Stimulated activated CD8-positive, alpha-beta memory T cell treated with anti-CD3 and anti-CD28 coated beads, Interleukin-4, amount 100 ng/mL, for 48 hours (primary cell): ENCODE results near the gene DVL2.
"Not testable (repeated sequence)": the region's sequence is repeated elsewhere in the genome, so short reads cannot be mapped to it uniquely, and the experiment has no call there.

Experiments used
- DNase-seq: peaks from one replicate; pipeline ENCODE4 v3.0.0-alpha.2; 2020

Gene DVL2

DNA sequence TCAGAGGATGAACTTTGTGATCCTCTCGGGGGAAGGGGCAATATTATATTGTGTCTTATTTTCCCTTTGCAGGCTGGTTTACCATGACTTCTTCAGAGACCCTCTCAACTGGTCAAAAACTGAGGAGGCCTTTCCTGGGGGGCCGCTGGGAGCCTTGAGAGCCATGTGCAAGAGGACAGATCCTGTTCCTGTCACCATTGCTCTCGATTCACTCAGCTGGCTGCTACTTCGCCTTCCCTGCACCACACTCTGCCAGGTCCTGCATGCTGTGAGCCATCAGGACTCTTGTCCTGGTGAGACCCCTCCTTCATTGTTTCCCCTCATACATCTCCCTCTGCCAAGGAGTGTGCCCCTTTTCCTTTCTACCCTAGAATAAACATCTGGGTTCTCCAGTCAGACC is 20.2 kb upstream of the DVL2 start:
- DNase-seq: no peak

DNA sequence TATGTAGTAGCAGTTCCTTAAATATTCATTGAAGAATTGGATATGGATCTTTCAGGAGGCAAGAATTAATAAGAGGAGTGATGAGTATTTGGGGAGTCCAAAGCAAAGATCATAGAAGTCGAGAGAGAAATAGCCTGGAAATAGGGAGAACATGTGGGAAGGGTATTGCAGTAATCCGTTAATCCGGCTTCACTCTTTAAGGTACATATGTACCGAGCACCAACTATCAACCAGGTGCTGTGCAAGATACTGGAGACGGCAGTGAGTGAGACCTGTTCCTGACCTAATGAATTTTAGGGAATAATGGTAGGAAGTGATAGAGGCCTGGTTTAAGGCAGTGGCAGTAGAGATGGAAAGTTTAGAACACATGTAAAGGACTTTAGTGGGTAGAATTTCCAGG is 18.8 kb upstream of the DVL2 start:
- no peak for DNase-seq

DNA sequence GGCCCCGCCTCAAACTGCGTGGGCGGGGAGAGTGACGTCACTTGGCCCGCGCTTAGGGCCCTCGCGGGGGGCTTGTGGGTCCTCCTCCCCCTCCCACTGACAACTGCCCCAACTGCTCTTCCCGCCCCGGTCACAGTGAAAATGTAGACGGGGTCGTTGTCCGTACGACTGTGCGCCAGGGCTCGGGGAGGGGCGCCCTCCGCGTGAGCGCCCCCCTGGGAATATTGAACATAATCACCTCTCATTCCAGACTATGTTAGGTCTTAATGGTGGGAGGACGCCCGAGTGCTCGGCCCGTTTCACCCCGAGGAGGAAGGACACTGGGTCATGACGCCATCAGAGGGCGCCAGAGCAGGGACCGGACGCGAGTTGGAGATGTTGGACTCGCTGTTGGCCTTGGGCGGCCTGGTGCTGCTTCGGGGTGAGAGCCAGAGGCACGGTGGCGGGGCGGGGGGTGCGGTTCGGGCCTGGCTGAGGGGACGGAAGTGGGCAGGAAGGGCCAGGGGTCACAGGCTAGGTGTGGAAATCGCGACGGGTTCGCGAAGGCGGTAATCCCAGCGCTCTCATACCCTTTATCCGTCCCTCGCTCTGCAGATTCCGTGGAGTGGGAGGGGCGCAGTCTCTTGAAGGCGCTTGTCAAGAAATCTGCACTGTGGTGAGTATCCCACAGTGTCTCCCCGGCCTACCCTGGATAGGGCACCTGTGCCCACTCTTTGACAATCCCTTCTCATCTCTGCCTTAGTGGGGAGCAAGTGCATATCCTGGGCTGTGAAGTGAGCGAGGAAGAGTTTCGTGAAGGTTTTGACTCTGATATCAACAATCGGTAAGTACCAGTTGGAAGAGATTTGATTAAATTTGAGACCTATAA is 18.1 kb upstream of the DVL2 start, which contains the start of gene ELP5:
TSS of gene ELP5 (plus strand) at position 40 of the 868 bp plus-strand sequence. CDS start at position 376, 336 bp downstream.
- DNase-seq: peak; percentile 99

DNA sequence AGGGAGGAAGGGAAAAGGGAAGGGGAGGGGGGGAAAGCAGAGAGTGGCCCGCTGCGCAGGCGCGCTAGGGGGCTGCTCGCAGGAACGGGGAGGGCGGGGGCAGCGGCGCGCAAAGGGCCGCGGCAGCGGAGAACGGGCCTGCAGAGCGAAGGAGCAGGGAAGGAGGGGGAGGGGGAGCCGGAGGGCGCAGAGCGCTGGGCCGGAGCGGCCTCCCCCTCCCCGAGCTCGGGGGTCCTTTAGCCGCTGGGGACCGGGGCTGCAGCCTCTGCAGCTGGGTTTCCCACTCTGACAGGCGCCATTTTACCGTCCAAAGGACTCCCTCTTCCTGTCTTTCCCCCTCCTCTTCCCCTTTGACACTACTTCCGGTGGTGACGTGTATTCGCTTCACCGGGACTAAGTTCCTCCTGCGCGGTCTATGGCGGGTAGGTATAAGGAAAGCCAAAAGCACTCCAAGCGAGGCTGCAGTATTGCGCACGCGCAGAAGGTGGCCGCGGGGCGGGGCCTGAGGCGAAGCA is 17.4 kb upstream of the DVL2 start, which contains the start of gene CTDNEP1:
TSS of gene CTDNEP1 (minus strand) at position 74 of the 515 bp plus-strand sequence. CDS start 438 bp downstream, outside the sequence.
- peak; percentile 77 for DNase-seq

DNA sequence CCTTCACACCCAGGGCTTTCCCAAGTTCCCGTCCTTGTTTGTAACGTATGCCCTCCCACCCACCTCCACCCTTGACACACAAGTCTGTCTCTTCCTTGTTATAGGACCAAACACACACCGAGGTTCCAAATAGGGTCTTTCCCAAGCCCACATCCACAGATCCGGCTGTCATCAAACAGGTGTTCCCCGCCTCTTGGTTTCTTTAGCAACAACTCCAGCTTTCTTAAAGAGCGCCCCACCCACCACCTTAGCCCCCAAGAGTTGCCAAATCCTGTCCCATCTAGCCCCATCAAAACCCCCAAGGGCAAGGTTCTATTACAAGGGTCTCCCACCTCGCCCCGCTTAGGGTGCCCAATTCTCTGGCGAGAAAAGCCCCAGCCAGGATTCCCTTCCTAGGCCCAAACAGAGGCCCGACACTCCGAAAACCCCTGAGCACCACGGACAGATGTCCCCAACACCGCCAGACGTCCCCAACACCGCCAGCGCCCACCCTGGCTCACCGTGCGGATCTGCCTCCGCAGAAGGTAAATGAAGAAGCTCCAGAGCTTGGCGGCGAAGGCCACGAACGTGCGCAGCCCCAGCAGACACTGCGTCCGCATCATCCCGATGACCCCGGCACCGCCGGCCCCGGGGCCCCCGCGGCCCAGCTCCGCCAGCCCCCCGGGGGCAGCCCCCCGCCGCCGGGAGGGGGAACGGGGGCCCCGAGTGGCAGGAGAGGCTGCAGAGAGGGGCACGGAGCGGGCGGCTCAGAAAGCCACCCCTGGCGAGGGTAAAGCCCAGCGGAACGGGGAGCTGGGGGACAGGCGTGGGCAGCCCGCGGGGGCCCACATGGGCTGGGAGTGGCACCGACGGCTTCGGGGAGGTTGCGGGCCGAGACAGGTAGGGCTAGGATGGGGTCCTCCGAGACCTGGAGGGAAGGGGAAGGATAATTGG is 16.6 kb upstream of the DVL2 start:
- DNase-seq: no peak

DNA sequence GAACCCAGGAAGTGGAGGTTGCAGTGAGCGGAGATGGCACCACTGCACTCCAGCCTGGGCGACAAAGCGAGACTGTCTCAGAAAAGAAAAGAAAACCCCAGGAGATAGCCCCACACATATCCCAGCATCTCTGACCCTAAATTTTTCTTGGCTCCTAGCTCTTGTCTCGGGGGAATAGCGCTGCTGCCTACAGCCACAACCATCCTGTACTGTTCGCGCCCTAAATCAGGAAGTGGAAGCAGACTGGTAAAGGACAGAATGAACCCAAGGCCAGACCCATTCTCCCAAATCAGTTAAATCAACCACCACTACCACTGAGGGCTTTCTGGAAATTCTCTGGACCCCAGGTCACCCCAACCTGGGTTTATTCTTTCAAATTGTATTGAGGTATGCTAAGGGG is 15.5 kb upstream of the DVL2 start:
- DNase-seq: no peak

DNA sequence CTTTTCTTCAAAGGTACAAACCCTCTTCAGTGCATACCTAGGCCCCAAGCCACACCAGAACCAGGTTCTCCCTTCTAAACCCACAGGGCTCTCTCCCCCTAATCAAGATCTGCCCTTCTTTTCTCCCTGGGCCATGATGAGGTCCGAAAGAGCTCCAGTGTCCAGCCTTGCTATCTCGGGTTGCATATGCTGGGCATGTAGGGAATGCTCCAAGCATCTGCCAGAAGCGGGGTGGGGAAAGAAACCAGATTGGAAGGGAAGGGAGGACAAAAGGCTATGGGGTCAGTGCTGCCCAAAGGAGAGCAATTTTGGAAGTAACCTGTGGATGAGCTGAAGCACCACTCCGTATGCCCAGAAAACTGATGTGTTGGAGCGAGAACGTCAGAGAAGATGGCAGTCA is 14.9 kb upstream of the DVL2 start:
- DNase-seq: no peak

DNA sequence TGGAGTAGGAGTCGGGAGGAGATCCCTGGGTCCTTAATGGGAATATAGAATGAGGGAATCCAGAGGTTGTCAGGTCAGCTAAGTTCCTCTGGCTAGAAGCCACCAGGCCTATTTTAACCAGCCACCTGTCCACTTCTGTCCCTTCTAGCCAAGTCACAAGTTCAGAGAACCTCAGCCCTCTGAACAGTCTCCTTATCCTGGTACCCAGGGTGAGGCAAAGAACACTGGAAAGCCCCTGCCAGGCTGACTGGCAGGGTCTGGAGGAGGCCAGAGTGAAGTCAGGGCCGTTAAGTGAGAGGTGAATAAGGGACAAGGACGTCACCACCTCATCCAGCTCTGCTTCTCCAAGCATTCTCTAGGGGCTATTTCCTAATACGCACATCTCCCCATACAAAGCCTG is 14.5 kb upstream of the DVL2 start:
- DNase-seq: no peak

DNA sequence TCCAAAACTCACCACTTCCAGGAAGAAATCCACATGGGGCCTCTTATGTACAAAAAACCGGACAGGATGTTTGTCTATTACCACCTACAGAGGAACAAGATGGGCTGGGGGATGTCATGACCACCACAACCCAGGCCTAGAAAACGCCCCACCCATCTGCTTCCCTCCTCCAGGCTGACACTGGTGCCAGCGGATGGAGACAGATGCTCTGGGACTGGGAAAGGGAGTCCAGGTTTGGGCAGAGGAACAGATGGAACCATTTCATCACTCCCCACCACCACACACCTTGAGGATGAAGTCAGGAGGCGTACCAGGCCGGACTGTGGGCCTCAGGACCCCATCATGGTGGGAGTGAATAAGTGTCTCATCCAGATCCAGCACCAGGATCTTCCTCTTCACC is 12.5 kb upstream of the DVL2 start:
- DNase-seq: no peak

DNA sequence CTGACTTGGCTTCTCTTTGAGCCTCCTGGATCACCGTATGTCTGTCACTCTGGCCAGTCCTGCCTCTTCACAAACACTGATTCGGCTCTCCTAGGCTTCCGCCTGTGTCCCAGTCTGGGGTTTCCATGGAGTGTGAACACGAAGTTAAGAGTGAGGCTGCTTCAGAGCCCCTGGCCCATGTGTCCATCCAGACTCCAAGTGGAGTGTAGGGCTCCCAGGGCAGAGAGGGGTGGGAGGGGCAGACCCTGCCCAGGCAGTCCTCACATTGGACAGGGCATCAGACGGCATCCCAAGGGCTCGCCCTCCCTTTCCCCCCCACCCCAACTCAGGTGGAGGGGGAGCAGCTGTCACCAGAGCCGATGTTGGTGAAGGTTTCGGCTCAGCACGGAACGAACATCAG is 9.5 kb upstream of the DVL2 start:
- not testable (repeated sequence) for DNase-seq

DNA sequence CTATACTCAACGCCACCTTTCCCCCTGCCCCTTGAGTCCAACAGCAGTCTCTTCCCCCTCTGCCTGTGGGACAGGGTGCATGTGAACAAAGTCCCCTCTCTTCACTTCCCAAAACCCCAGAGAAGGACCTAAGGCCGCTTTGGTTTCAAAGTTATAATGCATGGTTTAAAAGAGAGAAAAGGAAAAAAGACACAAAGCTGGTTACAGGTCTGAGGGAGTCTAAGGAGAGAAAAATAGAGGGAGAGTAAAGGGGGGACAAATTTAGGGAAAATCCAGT is 9.1 kb upstream of the DVL2 start:
- DNase-seq: no peak

DNA sequence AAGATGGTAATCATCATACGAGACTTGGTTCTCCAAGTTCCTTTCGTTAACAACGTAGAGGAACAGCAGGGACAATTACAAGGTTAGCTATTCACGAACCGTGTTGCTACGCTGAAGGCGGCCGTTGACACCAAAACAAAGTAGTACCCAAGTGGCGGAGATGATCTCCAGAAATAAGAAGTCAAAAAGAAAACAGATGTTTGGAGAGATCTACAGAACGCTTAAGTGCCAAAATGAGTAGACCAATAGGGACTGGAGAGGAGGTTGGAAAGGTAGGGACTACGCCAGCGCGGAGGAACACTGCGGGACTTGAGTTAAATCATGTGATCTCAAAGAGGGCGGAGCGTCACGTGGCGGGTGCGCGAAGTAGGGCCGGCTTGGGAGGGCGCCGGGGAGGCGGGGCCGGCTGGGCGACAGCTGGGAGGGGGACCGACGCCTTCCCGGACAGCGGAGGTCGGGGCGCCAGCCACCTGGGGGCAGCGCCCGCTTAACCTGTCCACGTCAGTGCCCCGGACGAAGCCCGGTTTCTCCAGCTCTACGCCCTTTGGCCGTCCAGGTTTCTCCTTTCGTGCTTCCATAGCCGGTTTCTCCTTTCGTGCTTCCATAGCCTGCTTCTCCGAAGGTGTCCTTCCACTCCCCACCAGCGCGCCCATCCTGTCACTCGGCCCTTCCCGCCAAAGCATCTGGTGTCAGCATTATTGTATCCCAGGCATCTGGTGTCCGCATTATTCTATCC is 8.6 kb upstream of the DVL2 start:
- peak; percentile 95 for DNase-seq

DNA sequence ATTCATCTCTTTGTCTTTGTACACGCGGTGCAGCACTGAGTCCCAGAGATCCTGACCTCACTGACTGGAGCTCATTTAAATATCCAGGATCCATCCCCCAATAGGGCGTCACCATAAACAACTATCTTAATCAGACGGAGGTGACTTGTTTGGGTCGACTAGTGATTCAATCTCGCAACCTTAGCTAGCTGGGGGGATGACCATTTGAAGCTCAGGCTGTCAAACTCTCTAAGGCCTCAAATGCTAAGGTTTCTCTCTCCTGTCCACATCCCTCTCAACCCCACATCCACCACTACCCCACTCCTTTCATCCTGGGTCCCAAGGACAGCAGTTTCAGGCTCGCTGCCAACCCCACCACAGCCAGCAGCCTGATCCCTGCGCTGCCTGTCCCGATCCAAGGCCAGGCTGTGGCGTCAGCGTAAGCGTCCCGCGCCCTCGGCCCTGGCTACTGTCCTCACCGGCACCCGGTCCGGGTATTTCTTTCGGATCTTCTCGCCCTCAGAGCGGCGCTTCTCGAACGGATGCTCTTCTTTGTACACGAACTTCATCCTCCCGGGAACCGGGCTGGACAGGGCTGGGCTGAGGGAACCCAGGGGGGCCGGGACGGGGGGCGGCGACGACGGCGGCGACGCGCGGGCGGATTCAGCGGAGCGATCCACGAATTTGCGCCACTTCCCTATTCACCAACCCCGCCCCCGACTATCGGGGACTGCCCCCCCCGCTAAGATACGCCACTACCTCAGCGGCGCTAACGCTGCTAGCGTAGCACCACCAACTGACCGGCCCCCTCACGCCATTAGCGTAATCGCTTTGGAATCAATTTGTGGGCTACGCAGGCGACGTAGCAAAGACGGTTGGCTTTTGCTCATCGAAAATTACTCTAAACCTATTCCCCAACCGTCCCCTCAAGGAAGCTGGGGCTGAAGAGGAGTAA is 7.7 kb upstream of the DVL2 start, which contains the start of gene GABARAP:
TSS of gene GABARAP (minus strand) at position 667 of the 934 bp plus-strand sequence. CDS start at position 548, 119 bp downstream.
- DNase-seq: peak; percentile 97

DNA sequence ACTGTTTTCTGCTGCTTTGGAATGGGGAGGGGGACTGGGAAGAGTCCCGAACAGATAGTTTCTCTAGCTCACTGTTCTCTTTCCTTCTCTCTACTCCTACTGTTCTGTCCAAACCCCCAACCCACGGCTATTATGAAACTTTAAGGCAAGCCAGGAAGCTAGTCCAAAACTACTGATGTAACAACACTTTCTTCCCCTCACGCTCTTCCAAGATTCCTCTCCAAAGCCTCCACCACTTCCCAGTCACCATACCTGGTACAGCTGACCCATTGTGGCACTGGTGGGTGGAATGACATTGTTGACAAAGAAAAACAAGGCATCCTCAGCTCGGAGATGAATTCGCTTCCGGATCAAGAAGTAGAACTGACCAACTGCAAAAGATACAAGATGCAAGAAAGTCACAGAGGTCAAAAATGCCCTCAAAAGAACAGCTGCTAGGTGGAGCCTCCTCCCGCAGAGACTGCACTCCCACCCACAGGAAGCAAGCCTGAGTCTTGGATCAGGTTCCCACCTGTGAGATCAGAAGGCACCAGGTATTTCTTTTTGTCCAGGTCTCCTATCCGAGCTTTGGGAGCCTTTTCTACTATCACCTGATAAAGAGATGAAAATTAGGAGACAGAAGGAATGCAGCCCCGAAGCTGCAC is 6.9 kb upstream of the DVL2 start:
- no peak for DNase-seq

DNA sequence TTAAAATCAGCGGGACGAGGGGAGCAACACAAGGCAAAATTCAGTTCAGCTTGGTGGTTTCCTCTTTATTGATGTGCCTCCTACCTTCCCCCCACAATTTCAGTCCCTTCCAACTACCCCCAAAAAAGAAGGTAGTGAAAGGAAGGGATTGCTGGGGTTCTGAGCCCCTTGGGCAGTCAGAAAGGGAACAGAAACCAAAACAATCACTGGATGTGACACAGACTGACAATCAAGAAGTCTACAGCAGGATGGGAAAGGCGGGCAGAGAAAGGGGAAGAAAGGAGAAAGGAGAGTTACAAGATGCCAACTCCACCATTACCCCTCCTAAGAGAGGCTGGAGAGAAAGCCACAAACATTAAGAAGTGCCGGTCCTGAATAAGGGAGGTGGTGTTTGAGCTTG is 6.1 kb upstream of the DVL2 start:
- DNase-seq: no peak

DNA sequence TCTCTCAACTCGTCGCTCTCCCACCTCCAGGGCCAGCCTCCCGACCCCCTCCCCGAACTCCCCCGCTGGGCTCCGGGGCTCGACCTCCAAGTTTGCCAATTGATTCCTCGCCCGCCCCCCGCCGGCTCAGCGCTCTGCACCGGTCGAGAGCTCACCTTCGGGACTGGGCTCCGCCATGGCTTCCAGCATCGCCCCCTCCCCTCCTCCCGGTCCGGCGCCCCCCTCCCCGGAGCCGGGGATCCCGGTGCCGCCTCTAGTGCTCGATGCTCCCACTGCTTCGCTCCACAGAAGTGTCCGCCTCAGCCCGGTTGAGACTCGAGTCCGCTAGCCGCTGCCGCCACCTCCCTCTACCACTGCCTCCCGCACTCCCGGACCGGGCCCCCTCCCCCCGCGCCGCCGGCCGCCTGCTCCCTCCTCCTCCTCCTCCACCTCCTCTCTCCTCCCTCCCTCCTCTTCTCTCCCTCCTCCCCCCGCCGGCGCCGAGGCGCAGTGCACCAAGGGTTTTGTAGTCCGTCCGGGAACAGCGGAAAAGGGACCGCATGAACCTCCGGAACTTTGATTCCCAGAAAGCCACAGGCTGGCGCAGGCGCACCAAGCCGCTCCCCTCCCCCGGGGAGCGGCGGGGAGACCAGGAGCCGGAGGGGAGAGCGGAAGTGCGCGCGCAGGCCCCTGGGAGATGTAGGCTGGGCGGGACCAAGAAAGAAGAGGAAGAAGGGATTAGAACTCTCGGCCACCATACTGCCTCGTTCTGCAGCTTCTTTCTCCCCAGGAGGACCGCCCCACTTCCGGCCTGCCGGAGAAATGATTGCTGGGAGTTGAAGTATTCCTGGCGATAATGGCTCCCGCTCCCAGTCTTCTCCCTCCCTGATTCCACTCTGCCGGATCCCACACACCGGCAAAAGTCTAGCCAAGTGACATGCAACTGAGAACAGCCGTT is 5.0 kb upstream of the DVL2 start, which contains the start of gene PHF23:
TSS of gene PHF23 (minus strand) at position 367 of the 937 bp plus-strand sequence. CDS start at position 189, 178 bp downstream.
- DNase-seq: peak; percentile 97

DNA sequence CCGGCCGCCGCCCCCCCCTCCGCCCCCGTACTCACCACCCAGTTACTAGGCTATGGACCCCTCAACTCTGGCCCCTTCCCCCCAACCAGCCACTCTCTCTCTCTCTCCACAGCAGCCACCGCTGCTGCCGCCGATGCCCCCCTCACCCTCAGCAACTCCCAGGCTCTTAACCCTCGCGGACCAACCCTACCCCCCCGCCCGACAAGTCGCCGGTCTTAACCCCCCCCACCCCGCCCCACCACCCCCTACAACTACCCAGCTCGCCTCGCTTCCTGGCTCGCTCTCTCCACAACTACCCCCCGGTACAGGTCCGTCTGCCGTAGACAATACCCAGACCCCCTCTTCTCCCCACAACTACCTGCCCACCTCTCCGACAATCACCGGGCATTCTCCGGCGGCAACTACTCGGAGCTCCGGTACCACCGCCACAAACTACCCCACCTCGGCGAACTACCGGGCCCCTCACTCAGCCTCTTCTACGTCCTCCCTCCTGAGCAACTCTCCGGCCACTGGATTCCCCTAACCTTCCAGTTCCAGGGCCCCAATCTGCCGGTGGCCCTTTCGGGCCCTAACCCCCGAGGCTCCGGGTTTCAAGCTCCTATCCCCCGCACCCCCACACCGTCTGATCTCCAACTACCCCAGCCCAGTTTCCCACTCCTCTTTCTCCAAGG is 4.2 kb upstream of the DVL2 start:
- peak; percentile 52 for DNase-seq

DNA sequence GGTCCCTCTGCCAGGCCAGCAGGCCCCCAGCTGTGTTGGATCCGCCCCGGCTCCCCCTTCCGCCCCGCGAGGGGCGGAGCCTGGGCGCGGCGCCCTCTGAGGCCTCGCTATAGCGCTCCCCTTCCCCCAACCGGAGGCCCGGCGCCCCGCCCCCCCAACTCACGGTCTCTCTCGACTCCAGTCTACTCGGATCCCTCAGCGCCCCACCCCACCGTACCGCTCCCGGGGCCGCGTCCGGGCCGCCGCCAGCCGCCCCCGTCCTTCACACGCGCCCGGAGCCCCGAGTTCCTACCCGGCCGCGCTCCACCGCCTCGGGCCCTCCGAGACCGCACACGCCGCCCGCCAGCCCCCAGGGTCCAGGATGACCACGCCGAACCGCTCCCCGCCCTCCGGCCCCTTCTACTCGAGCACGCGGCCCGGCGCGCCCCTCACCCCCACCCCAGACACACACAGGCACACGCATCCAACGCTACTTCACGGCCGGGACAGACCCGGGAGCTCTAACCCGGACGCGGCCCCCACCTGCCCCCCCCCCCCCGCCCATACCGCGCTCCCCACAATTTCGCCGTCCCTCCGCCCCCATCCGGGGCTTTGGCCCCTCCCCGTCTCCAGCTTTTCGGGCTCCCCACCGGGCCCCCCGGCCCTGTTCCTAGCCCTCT is 3.6 kb upstream of the DVL2 start:
- peak; percentile 93 for DNase-seq
